Erythroblast (primary cell): ENCODE measurements around the gene CDH13.

Source experiments
- DNase-seq, 2 experiments: peaks; one replicate each; lab custom pipeline; 2025; lab: John Stamatoyannopoulos, UW
- GATA1 ChIP-seq: IDR thresholded peaks from 2 replicates; pipeline ENCODE4 v1.6.1; 2011; ENCODE audit warnings: low read depth, mild to moderate bottlenecking, control low read depth, low read length, moderate library complexity
- POLR2A ChIP-seq: IDR thresholded peaks from 2 replicates; pipeline ENCODE4 v1.6.1; 2011; ENCODE audit warnings: mild to moderate bottlenecking, low read length

CDH13 gene

GRCh38 chr16:83308414-83308813 lies 681.6 kb downstream of the CDH13 start:
- TF ChIP-seq POLR2A (no peak), GATA1 (no peak)
- no peak for DNase-seq

GRCh38 chr16:83310816-83311215 lies 684.0 kb downstream of the CDH13 start:
- TF ChIP-seq GATA1 = no peak
- no peak for TF ChIP-seq POLR2A
- DNase-seq = no peak

GRCh38 chr16:83312015-83312717 lies 685.4 kb downstream of the CDH13 start:
- TF ChIP-seq POLR2A = no peak
- TF ChIP-seq GATA1 = no peak
- no peak for DNase-seq

GRCh38 chr16:83312718-83313245 lies 686.0 kb downstream of the CDH13 start:
- DNase-seq = no peak
- TF ChIP-seq GATA1 = no peak
- no peak for TF ChIP-seq POLR2A

- DNase-seq = no peak
- no peak for TF ChIP-seq GATA1
- TF ChIP-seq POLR2A = no peak
Observed at GRCh38 chr16:83315271-83315670, 688.5 kb downstream of the CDH13 start.

- TF ChIP-seq POLR2A = no peak
- TF ChIP-seq GATA1 = no peak
Observed at GRCh38 chr16:83316458-83316857, 689.7 kb downstream of the CDH13 start.

GRCh38 chr16:83318390-83318789 lies 691.6 kb downstream of the CDH13 start:
- no peak for TF ChIP-seq POLR2A
- no peak for TF ChIP-seq GATA1
- DNase-seq = no peak

More at GRCh38 chr16:83316458-83316857, 689.7 kb downstream of the CDH13 start:
- DNase-seq = no peak

- DNase-seq = no peak
- no peak for TF ChIP-seq POLR2A
- TF ChIP-seq GATA1 = no peak
Observed at GRCh38 chr16:83328936-83329335, 702.2 kb downstream of the CDH13 start.

GRCh38 chr16:83329441-83329840 lies 702.7 kb downstream of the CDH13 start:
- TF ChIP-seq POLR2A (no peak), GATA1 (no peak)
- no peak for DNase-seq

- TF ChIP-seq GATA1 (no peak), POLR2A (no peak)
- DNase-seq = no peak
Observed at GRCh38 chr16:83330251-83330650, 703.5 kb downstream of the CDH13 start.

- no peak for DNase-seq
- TF ChIP-seq GATA1 (no peak), POLR2A (no peak)
Observed at GRCh38 chr16:83335076-83335475, 708.3 kb downstream of the CDH13 start.

- TF ChIP-seq POLR2A (no peak), GATA1 (no peak)
- no peak for DNase-seq
Observed at GRCh38 chr16:83336603-83337002, 709.8 kb downstream of the CDH13 start.

- TF ChIP-seq POLR2A (no peak), GATA1 (no peak)
- no peak for DNase-seq
Observed at GRCh38 chr16:83338138-83338537, 711.4 kb downstream of the CDH13 start.

- DNase-seq = no peak
- no peak for TF ChIP-seq POLR2A
- TF ChIP-seq GATA1 = no peak
Observed at GRCh38 chr16:83338941-83339340, 712.2 kb downstream of the CDH13 start.

- DNase-seq = no peak
- TF ChIP-seq POLR2A (no peak), GATA1 (no peak)
Observed at GRCh38 chr16:83343935-83344366, 717.2 kb downstream of the CDH13 start.
